GM12873 (cell line): ENCODE results near the gene IKBKG.

Experiments
- TF ChIP-seq, protein P1 (sequence below): IDR thresholded peaks from 2 replicates; pipeline ENCODE4 v1.5.1; 2012; ENCODE audit warnings: low read depth, mild to moderate bottlenecking, moderate library complexity, low read length, control low read depth; ENCODE audit not compliant: insufficient read depth; ENCODE audit errors: missing control alignments

IKBKG gene

DNA sequence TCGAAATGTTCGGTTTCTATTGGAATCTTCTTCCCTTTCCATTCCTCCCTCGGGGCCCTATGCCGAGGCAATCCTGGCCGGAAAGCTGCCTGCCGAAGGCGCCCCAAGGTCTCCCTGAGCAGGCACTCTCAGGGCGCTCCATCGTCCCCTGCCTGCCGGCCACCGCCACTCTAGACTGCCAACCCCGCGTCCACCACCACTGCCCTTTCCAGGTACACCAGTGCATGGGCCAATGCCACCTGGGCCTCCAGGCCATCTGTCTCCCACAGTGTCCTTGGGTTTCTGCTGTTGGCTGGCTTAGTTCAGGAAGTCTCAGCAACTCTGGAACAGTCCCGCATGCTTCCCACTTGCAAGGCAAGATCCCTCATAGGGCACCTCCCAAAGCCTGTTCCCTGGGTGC, 52.1 kb downstream of the IKBKG start:
- TF ChIP-seq, protein P1, sequence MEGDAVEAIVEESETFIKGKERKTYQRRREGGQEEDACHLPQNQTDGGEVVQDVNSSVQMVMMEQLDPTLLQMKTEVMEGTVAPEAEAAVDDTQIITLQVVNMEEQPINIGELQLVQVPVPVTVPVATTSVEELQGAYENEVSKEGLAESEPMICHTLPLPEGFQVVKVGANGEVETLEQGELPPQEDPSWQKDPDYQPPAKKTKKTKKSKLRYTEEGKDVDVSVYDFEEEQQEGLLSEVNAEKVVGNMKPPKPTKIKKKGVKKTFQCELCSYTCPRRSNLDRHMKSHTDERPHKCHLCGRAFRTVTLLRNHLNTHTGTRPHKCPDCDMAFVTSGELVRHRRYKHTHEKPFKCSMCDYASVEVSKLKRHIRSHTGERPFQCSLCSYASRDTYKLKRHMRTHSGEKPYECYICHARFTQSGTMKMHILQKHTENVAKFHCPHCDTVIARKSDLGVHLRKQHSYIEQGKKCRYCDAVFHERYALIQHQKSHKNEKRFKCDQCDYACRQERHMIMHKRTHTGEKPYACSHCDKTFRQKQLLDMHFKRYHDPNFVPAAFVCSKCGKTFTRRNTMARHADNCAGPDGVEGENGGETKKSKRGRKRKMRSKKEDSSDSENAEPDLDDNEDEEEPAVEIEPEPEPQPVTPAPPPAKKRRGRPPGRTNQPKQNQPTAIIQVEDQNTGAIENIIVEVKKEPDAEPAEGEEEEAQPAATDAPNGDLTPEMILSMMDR: no peak

DNA sequence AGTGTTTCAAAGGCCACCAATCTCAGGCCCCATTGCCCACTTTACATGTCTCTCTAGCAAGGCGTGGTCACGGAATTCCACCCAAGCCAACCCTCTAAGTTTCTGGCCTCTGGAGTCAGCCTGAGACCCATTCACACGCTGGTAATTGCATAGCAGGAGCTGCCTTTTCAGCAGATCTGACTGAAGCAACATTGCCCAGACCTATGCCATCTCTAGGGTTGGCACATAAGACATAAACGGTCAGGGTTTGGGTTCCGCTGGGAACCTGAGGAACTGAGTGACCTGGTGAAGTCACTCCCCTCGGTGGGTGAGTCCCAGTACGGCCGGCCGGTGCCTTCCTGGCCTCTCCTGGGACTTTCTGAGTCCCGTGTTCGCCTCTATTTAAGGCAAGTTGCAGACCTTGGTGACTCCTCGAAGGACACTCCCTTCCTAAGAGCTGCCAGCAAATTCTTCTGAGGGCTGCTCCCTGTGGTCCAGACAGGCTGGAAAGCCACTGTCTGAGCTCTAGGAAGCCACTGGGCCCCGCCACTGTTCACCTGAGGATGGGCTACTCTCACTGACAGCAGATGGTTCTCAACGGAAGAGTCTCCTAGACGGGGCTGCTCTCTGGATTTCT, 53.4 kb downstream of the IKBKG start:
- TF ChIP-seq, protein P1: no peak

DNA sequence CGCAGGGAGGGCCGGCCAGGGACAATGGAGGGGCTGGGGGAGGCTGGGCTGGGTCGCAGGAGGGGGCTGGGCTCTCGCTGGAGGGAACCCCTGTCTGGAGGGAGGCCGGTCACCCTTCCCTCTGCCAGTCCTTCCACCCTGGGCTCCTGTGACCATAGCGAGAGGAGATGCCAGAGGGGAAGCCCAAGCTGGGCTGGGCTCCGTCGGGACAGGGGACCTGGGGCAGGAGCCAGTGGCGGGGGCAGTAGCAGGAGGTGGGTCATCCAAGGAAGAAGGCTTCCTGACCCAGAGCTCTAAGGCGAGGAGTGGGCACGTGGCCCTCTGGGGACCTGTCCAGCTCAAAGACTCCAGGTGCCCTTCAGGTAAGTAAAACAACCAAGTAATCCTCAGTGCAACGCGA, 54.8 kb downstream of the IKBKG start:
- TF ChIP-seq, protein P1: no peak

DNA sequence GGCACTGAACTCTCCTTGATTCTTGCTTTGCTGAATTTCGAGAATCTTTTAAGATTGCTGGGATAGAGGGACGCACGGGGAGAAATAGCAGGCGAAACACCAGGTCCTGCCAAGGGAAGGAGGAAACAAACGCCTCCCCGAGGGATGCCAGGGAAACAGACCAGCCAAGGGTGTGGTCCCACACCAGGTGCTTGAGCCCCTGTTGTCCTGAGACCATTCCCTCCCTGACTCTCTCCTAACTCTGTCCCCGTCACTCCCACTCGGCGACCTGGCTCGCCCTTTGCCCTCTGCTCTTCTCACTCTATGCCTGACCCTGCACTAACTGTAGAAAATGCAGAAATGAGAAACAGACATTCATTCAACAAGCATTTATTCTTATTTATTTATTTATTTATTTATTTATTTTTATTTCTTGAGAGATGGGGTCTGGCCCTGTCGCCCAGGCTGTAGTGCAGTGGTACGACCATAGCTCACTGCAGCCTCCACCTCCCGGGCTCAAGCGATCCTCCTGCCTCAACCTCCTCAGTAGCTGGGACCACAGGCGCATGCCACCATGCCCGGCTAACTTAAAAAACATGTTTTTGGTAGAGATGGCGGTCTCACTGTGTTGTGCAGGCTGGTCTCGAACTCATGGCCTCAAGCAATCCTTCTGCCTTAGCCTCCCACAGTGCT, 55.5 kb downstream of the IKBKG start:
- TF ChIP-seq, protein P1: no peak

DNA sequence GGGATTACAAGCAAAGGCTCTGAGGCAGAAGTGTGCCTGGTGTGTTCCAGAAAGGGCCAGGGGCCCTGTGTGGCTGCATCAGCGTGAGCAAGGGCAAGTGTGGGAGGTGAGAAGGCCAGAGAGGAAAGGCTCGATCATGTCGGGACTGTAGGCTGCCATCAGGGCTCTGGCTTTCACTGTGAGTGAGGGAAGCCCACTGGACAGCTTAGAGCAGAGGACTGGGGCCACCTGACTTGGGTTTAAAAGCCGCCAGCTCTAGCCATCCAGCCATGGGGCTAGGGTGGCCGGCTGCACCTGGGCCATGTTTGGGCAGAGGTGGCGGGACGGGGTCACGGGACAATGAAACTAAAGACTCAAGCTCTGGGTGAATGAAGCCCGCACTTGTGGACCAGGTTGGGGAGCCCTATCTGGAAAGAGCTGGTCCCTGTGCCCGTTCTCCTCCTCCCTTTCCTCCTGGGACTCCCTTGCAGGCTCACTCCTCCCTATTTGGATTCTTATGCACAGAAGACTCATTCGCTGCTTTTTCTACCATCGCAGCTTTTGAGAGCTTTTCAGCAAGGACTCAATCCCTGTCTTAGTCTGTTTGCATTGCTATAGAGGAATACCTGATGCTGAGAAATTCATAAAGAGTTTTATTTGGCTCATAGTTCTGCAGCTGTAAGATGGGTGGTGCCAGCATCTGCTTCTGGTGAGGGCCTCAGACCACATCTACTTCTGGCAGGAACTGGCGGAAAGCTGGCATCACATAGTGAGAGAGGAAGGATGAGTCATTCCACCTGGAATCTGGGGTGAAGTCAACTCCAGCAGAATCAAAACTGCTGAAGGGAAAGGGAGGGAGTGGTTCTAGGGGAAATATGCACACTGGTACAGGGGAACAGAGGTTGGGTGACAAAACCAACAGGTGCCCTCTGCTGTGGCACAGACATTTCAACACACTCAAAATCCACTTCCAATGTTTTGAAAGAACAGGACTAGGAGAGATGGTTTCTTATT, 56.3 kb downstream of the IKBKG start:
- TF ChIP-seq, protein P1: no peak

DNA sequence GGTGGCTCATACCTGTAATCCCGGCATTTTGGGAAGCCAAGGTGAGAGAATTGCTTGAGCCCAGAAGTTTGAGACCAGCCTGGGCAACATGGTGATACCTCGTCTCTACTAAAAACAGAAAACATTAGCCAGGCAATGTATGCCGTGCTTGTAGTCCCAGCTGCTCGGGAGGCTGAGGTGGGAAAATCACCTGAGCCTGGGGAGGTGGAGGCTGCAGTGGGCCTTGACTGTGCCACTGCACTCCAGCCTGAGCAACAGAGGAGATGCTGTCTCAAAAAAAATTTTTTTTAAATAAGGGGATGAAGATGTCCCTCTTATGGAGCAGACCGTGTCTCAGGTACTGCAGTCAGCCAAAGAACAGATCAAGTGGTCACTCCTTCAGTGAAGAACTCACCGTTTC, 58.1 kb downstream of the IKBKG start:
- TF ChIP-seq, protein P1: no peak

DNA sequence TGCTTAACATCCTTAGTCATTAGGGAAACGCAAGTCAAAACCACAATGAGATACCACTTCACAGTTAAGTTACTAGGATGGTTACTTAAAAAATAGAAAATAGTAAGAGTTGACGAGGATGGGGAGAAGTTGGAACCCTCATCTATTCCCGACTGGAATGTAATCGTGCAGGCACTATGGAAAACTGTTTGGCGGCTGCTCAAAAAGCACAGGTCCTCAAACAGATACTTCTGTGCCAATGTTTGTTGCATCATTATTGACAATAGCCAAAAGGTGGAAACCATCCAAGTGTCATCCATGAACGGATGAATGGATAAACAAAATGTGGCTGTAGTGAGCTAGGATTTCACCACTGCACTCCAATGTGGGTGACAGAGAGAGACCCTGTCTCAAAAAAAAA, 60.0 kb downstream of the IKBKG start:
- TF ChIP-seq, protein P1: no peak
